K562 (cell line): ENCODE data around the gene DAO. TPM values are rescaled to one million over a fixed set of nuclear protein-coding genes. Genes with fewer than 3 reads are reported as not detected.

Source experiments
- ATF7 ChIP-seq: fragments of 450-650 bp; IDR thresholded peaks from 2 replicates; pipeline ENCODE4 v1.7.1; 2014; ENCODE audit warnings: mild to moderate bottlenecking, moderate library complexity
- CUX1 ChIP-seq: fragments of 200-800 bp; sonication (Bioruptor generic); IDR thresholded peaks from 2 replicates; pipeline ENCODE4 v1.6.1; 2016; ENCODE audit warnings: missing genetic modification characterization, missing compliant biosample characterization
- DDX20 ChIP-seq: fragments of 450-650 bp; IDR thresholded peaks from 2 replicates; pipeline ENCODE4 v1.6.1; 2016; ENCODE audit warnings: missing genetic modification characterization, low read depth, mild to moderate bottlenecking, missing compliant biosample characterization, moderate library complexity
- ELK1 ChIP-seq: sonication (generic); formaldehyde crosslinking; IDR thresholded peaks from 2 replicates; pipeline ENCODE4 v1.8.1; 2022; ENCODE audit warnings: missing genetic modification reagents
- ELK3 ChIP-seq: fragments of 450-650 bp; formaldehyde crosslinking; IDR thresholded peaks from 2 replicates; pipeline ENCODE4 v1.4.0; 2020; ENCODE audit warnings: mild to moderate bottlenecking
- ETS2 ChIP-seq: IDR thresholded peaks from 2 replicates; pipeline ENCODE4 v1.6.1; 2016; ENCODE audit warnings: borderline replicate concordance, missing genetic modification characterization, mild to moderate bottlenecking, moderate library complexity, missing compliant biosample characterization; ENCODE audit not compliant: poor library complexity, severe bottlenecking
- HDAC1 ChIP-seq, 2 experiments: fragments of 450-650 bp; IDR thresholded peaks; 2 replicates each; pipeline ENCODE4 v1.6.1; 2016 to 2017; ENCODE audit warnings: inconsistent platforms in 1 of 2, mild to moderate bottlenecking in 1 of 2, moderate library complexity in 1 of 2
- HNRNPL ChIP-seq: fragments of 200-400 bp; formaldehyde crosslinking; IDR thresholded peaks from 2 replicates; pipeline ENCODE4 v1.6.1; 2017; ENCODE audit warnings: low read depth, mild to moderate bottlenecking, low read length
- LEF1 ChIP-seq: fragments of 450-650 bp; IDR thresholded peaks from 2 replicates; pipeline ENCODE4 v1.6.1; 2016; ENCODE audit warnings: mild to moderate bottlenecking
- NCOR1 ChIP-seq: fragments of 450-650 bp; IDR thresholded peaks from 2 replicates; pipeline ENCODE4 v1.6.1; 2016; ENCODE audit warnings: mild to moderate bottlenecking, moderate library complexity
- RB1 ChIP-seq: fragments of 450-650 bp; IDR thresholded peaks from 2 replicates; pipeline ENCODE4 v1.6.1; 2017; ENCODE audit warnings: low read depth, mild to moderate bottlenecking
- SETDB1 ChIP-seq: IDR thresholded peaks from one replicate; pipeline ENCODE4 v1.6.1; 2012; ENCODE audit warnings: low read length, control low read depth, inconsistent platforms
- SRSF3 ChIP-seq: fragments of 200-400 bp; formaldehyde crosslinking; IDR thresholded peaks from 2 replicates; pipeline ENCODE4 v1.6.1; 2016; ENCODE audit warnings: mild to moderate bottlenecking, low read length, moderate library complexity; ENCODE audit not compliant: insufficient read depth
- SRSF9 ChIP-seq: fragments of 200-400 bp; formaldehyde crosslinking; IDR thresholded peaks from 2 replicates; pipeline ENCODE4 v1.6.1; 2017; ENCODE audit warnings: low read depth, low read length, borderline replicate concordance
- STAG1 ChIP-seq: sonication (generic); formaldehyde crosslinking; IDR thresholded peaks from 2 replicates; pipeline ENCODE4 v1.5.0; 2020; ENCODE audit warnings: missing genetic modification reagents, borderline replicate concordance
- ZBTB43 ChIP-seq: sonication (generic); formaldehyde crosslinking; IDR thresholded peaks from 2 replicates; pipeline ENCODE4 v1.8.0; 2023; ENCODE audit warnings: mild to moderate bottlenecking, missing genetic modification reagents
- ZNF431 ChIP-seq: sonication (generic); formaldehyde crosslinking; IDR thresholded peaks from 2 replicates; pipeline ENCODE4 v1.8.0; 2022; ENCODE audit warnings: mild to moderate bottlenecking, missing genetic modification reagents
- polyA plus RNA-seq, 8 experiments: library from polyadenylated mRNA; depleted of rRNA in 4 of 8; stranded (reverse) in 5 of 8; unstranded in 3 of 8; fragments of >200 nt; fragmentation: Nextera tagmentation in 2 of 8; fragmentation: Illumina TruSeq in 1 of 8; extraction: Ambion mirVana in 2 of 8; extraction: Trizol in 1 of 8; gene quantifications; 2 replicates each; pipeline versions ENCODE4 v1.2.1 to v1.2.3, GENCODE V29; 2011 to 2014; ENCODE audit warnings: inconsistent platforms in 1 of 8, missing spikeins in 1 of 8
- total RNA-seq, 7 experiments: library from RNA; depleted of rRNA in 6 of 7; stranded (reverse); fragments of >200 nt in 6 of 7; fragmentation: Illumina TruSeq in 2 of 7; extraction: Trizol in 2 of 7; gene quantifications; 2 replicates each; pipeline versions ENCODE4 v1.2.1 to v1.2.3, GENCODE V29; 2011 to 2021; ENCODE audit warnings: low replicate concordance in 1 of 7
- TF ChIP-seq, protein P1 (sequence below): sonication (generic); formaldehyde crosslinking; IDR thresholded peaks from 2 replicates; pipeline ENCODE4 v1.5.0; 2020; ENCODE audit warnings: missing genetic modification reagents

Gene DAO
- total and polyA plus RNA-seq, 9 of the 15 experiments (the other 6 are each of a cell fraction or from before 2014, with no cell fraction given), result not detected

- TF ChIP-seq SRSF9 (no peak), ETS2 (tag) (no peak), ELK3 (no peak), LEF1 (peak; percentile 83), ELK1 (CRISPR knock-in tag) (no peak), HNRNPL (no peak), ATF7 (peak; percentile 65), RB1 (no peak), CUX1 (CRISPR knock-in tag) (peak; percentile 90), ZNF431 (CRISPR knock-in tag) (no peak), SRSF3 (no peak), SETDB1 (no peak), ZBTB43 (CRISPR knock-in tag) (no peak), HDAC1 (IDR thresholded peaks at IDR 0.05) (peak in 1 of 2 experiments; percentile 88; a peak in 2 of 4 replicates), DDX20 (tag) (no peak), STAG1 (CRISPR knock-in tag) (no peak), NCOR1 (peak; percentile 99)
- TF ChIP-seq, protein P1, sequence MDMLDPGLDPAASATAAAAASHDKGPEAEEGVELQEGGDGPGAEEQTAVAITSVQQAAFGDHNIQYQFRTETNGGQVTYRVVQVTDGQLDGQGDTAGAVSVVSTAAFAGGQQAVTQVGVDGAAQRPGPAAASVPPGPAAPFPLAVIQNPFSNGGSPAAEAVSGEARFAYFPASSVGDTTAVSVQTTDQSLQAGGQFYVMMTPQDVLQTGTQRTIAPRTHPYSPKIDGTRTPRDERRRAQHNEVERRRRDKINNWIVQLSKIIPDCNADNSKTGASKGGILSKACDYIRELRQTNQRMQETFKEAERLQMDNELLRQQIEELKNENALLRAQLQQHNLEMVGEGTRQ, result no peak
Measured at GRCh38 chr12:108855284-108856169, 24.4 kb upstream of the DAO start (continued).
